GM13977 (cell line): ENCODE results near the gene OTUB2.

Experiments
- DNase-seq: peaks from one replicate; pipeline ENCODE4 v3.0.0; 2012; ENCODE audit warnings: low spot score
- CTCF ChIP-seq: IDR thresholded peaks from 2 replicates; pipeline ENCODE4 v1.5.1; 2012; ENCODE audit warnings: mild to moderate bottlenecking, control low read depth; ENCODE audit not compliant: insufficient read depth; ENCODE audit errors: extremely low read depth, missing control alignments
- in situ Hi-C: fragments of 300-500 bp; cut with MboI; formaldehyde crosslinking; loops from one replicate; pipeline ENCODE4 v1.12.0; 2022; ENCODE audit warnings: low sequenced_read_pairs, low pct_unique_long_range_greater_than_20kb, mixed read lengths, inconsistent platforms; ENCODE audit not compliant: unreplicated experiment

The OTUB2 gene

GRCh38 chr14:94025720-94026119 is 420 bp upstream of the OTUB2 start:
- TF ChIP-seq CTCF, result no peak
- no peak for DNase-seq
- in situ Hi-C loops, result loop anchor here (25.0 kb wide), 1 partner anchor 112 kb away; the partner anchor contains the start of gene IFI27L2

- no peak for TF ChIP-seq CTCF
- DNase-seq, result no peak
- in situ Hi-C loops, result loop anchor here (25.0 kb wide), 1 partner anchor 110 kb away; the partner anchor contains the start of gene IFI27L2
Observed at GRCh38 chr14:94026889-94027469, 839 bp downstream of the OTUB2 start.

GRCh38 chr14:94027566-94028449 is 1.7 kb downstream of the OTUB2 start:
- in situ Hi-C loops, result loop anchor here (25.0 kb wide), 1 partner anchor 109 kb away; the partner anchor contains the start of gene IFI27L2
- TF ChIP-seq CTCF, result no peak
- no peak for DNase-seq

GRCh38 chr14:94028450-94028826 is 2.3 kb downstream of the OTUB2 start:
- peak; percentile 16 for TF ChIP-seq CTCF
- DNase-seq, result peak; percentile 50
- in situ Hi-C loops, result loop anchor here (25.0 kb wide), 1 partner anchor 109 kb away; the partner anchor contains the start of gene IFI27L2

- in situ Hi-C loops, result loop anchor here (25.0 kb wide), 1 partner anchor 108 kb away; the partner anchor contains the start of gene IFI27L2
- DNase-seq, result no peak
- TF ChIP-seq CTCF, result no peak
Observed at GRCh38 chr14:94029265-94029664, 3.1 kb downstream of the OTUB2 start.

- in situ Hi-C loops, result loop anchor here (25.0 kb wide), 1 partner anchor 108 kb away; the partner anchor contains the start of gene IFI27L2
- TF ChIP-seq CTCF, result no peak
- DNase-seq, result no peak
Observed at GRCh38 chr14:94029671-94030203, 3.6 kb downstream of the OTUB2 start.
